Posterior vena cava (tissue), 2 donors: ENCODE measurements around the gene HSPA12A. TPM values are rescaled to one million over a fixed set of nuclear protein-coding genes. Genes with fewer than 3 reads are reported as not detected.

Source experiments
- DNase-seq: peaks from one replicate; pipeline ENCODE4 v3.0.0-alpha.2; 2020; ENCODE audit warnings: low spot score
- intact Hi-C, 2 donors: fragments of 100-400 bp; cut with DNase I; formaldehyde crosslinking; loops; one replicate each; pipeline versions ENCODE4 v1.14.1 to v1.14.2; 2022 to 2023
- total RNA-seq, 2 donors: library from RNA; stranded (reverse); fragmentation: NEBNext Ultra II Directional; extraction: Animal tissue kit (Norgen Biotek cat#: 25700); gene quantifications; one replicate each; pipeline ENCODE4 v1.2.1, GENCODE V29; 2021
- donor health status: DM: yes; HTN: yes; CAD: no.
- donor health status: DM: yes; HTN: yes; CAD: no.

The HSPA12A gene
- total RNA-seq, 2 donors from 2014 or later: 20.5 to 20.8 TPM

- no peak for DNase-seq
- intact Hi-C loops: no loop called here
Measured at GRCh38 chr10:116772909-116773705, 30.7 kb upstream of the HSPA12A start.

GRCh38 chr10:116771959-116772585, 29.7 kb upstream of the HSPA12A start:
- no peak for DNase-seq
- intact Hi-C loops: no loop called here

GRCh38 chr10:116771101-116771958, 29.0 kb upstream of the HSPA12A start:
- DNase-seq: peak; percentile 91
- intact Hi-C loops: no loop called here

GRCh38 chr10:116770281-116770680, 27.9 kb upstream of the HSPA12A start:
- DNase-seq: no peak
- intact Hi-C loops: no loop called here

GRCh38 chr10:116769791-116770190, 27.4 kb upstream of the HSPA12A start:
- intact Hi-C loops: no loop called here
- no peak for DNase-seq

- intact Hi-C loops: no loop called here
- DNase-seq: no peak
Measured at GRCh38 chr10:116769368-116769767, 27.0 kb upstream of the HSPA12A start.

- intact Hi-C loops: no loop called here
- no peak for DNase-seq
Measured at GRCh38 chr10:116768786-116769185, 26.4 kb upstream of the HSPA12A start.

- DNase-seq: no peak
Measured at GRCh38 chr10:116766837-116767634, 24.7 kb upstream of the HSPA12A start.

GRCh38 chr10:116766241-116766827, 24.0 kb upstream of the HSPA12A start:
- intact Hi-C loops: no loop called here
- DNase-seq: no peak

More at GRCh38 chr10:116766837-116767634, 24.7 kb upstream of the HSPA12A start:
- intact Hi-C loops: no loop called here

- no peak for DNase-seq
- intact Hi-C loops: no loop called here
Measured at GRCh38 chr10:116765648-116766081, 23.3 kb upstream of the HSPA12A start.

- no peak for DNase-seq
- intact Hi-C loops: no loop called here
Measured at GRCh38 chr10:116764979-116765378, 22.6 kb upstream of the HSPA12A start.

GRCh38 chr10:116763440-116763839, 21.1 kb upstream of the HSPA12A start:
- no peak for DNase-seq
- intact Hi-C loops: no loop called here

- intact Hi-C loops: no loop called here
- no peak for DNase-seq
Measured at GRCh38 chr10:116761883-116762282, 19.5 kb upstream of the HSPA12A start.

GRCh38 chr10:116760919-116761318, 18.6 kb upstream of the HSPA12A start:
- no peak for DNase-seq
- intact Hi-C loops: no loop called here

GRCh38 chr10:116757246-116757645, 14.9 kb upstream of the HSPA12A start:
- DNase-seq: no peak
- intact Hi-C loops: no loop called here

- intact Hi-C loops: no loop called here
- DNase-seq: no peak
Measured at GRCh38 chr10:116756277-116756676, 13.9 kb upstream of the HSPA12A start.

GRCh38 chr10:116753759-116754158, 11.4 kb upstream of the HSPA12A start:
- intact Hi-C loops: no loop called here
- no peak for DNase-seq

- intact Hi-C loops: no loop called here
- DNase-seq: no peak
Measured at GRCh38 chr10:116752969-116753665, 10.8 kb upstream of the HSPA12A start.
